VCaP (cell line): ENCODE data around the gene SIPA1.

ENCODE experiments used
- H3K27ac ChIP-seq: fragments of 450-650 bp; 2 replicates; pipeline ENCODE4 v1.5.1; 2017
- TF ChIP-seq, protein P1 (sequence below): fragments of 450-650 bp; conservative IDR thresholded peaks from 2 replicates; pipeline ENCODE4 v1.5.1; 2017; ENCODE audit warnings: mild to moderate bottlenecking, moderate library complexity

SIPA1 gene

DNA sequence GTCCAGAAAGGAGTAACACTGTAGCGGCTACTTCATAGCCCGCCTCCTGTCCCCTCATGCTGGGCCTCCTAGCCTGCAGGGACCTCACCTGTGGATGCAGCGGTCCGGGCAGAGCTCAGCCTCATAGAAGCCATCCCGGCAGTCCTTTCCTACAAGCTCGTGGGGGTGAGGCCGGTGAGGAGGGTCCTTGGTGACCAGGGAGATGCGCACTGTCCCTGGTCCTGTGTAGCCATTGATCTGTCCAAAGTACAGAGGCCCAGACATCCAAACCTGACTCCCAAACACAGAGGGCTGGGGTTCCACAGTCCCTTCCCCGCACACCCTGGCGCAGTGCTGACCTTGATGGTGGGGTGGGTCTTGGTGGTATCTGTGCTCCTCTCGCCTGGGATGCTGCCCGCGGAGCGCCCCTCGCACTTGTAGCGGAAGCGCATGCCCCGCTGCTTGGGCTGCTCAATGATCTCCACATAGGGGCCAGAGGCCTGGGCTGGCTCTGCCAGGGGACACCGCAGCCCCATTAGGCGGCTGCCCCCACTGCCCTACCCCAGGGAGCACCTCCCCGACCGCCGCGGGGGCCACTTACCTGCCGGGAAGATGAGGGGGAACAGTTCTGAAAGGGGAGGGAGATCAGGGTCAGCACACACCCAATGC lies 23.8 kb downstream of the SIPA1 start:
- peak overlapping the region; percentile 99 for H3K27ac ChIP-seq
- TF ChIP-seq, protein P1, sequence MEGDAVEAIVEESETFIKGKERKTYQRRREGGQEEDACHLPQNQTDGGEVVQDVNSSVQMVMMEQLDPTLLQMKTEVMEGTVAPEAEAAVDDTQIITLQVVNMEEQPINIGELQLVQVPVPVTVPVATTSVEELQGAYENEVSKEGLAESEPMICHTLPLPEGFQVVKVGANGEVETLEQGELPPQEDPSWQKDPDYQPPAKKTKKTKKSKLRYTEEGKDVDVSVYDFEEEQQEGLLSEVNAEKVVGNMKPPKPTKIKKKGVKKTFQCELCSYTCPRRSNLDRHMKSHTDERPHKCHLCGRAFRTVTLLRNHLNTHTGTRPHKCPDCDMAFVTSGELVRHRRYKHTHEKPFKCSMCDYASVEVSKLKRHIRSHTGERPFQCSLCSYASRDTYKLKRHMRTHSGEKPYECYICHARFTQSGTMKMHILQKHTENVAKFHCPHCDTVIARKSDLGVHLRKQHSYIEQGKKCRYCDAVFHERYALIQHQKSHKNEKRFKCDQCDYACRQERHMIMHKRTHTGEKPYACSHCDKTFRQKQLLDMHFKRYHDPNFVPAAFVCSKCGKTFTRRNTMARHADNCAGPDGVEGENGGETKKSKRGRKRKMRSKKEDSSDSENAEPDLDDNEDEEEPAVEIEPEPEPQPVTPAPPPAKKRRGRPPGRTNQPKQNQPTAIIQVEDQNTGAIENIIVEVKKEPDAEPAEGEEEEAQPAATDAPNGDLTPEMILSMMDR = no peak

- TF ChIP-seq, protein P1 = peak; percentile 23; the same call in 1 of the 2 replicates
- peak overlapping the region; percentile 99 for H3K27ac ChIP-seq
These were observed 24.4 kb downstream of the SIPA1 start for GRCh38 chr11:65662247-65662798.

- H3K27ac ChIP-seq = peak within 1 kb of the TSS; percentile 99
- TF ChIP-seq, protein P1 = peak; percentile 9; the same call in 1 of the 2 replicates
These were observed 25.1 kb downstream of the SIPA1 start, which contains the start of gene RELA for GRCh38 chr11:65662799-65663638. Gene RELA (minus strand): TSS chr11:65662916. CDS start chr11:65662832, 84 bp downstream.

DNA sequence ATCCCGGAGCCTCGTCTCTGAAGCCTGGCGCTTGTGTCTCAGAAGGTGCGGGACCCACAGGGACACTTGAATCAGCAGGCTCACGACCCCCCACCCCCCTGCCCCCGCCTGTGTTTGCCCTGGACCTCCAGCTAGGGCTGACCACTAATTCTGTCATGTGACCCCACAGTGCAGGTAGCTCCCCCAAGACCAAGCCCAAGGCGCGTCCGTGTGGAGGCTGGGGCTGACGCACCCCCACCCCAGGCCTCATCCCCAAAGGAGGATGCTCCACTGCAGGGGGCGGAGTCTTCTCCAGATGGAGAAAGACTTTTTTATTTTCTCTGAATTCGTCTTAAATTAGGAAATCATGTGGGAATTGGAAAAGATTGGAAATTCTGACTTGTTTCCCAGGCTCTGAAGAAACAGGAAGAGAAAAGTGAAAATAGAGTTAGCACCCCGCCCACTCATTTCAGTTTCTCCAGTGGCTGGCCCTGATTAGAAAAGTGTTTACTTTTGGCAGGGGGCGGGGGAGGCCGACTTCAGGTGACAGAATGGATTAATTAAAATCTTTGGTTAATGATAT lies 25.8 kb downstream of the SIPA1 start:
- TF ChIP-seq, protein P1 = no peak
- H3K27ac ChIP-seq = peak overlapping the region; percentile 99

- H3K27ac ChIP-seq = no peak overlapping the region
- TF ChIP-seq, protein P1 = no peak; the same call in 1 of the 2 replicates
These were observed 34.4 kb downstream of the SIPA1 start for GRCh38 chr11:65672180-65672860.

- TF ChIP-seq, protein P1 = no peak
These were observed 35.1 kb downstream of the SIPA1 start for GRCh38 chr11:65672982-65673381.

More at GRCh38 chr11:65672982-65673381, 35.1 kb downstream of the SIPA1 start:
- no peak overlapping the region for H3K27ac ChIP-seq
